Neuronal stem cell (in vitro differentiated cells): Measurements from ENCODE around the gene HS6ST1.
A peak's percentile ranks its signal among the peaks of the same experiment; 100 is the strongest.

Experiments
- DNase-seq: peaks from one replicate; pipeline ENCODE4 v3.0.0-alpha.2; 2013; ENCODE audit warnings: low spot score
- H2AFZ ChIP-seq: one replicate; pipeline ENCODE4 v1.6.1; 2013; ENCODE audit warnings: mild to moderate bottlenecking, low read length, inconsistent platforms
- H2AK5ac ChIP-seq: 2 replicates; pipeline ENCODE4 v1.6.1; 2013; ENCODE audit warnings: low read depth, mild to moderate bottlenecking, inconsistent platforms, low read length, moderate library complexity, mixed read lengths
- H2BK120ac ChIP-seq: 2 replicates; pipeline ENCODE4 v1.6.1; 2013; ENCODE audit warnings: low read depth, mild to moderate bottlenecking, inconsistent platforms, low read length, moderate library complexity, mixed read lengths
- H2BK12ac ChIP-seq: one replicate; pipeline ENCODE4 v1.6.1; 2013; ENCODE audit warnings: low read length, inconsistent platforms
- H2BK15ac ChIP-seq: 2 replicates; pipeline ENCODE4 v1.6.1; 2013; ENCODE audit warnings: mild to moderate bottlenecking, low read length, inconsistent platforms, mixed read lengths
- H2BK5ac ChIP-seq: one replicate; pipeline ENCODE4 v1.6.1; 2013; ENCODE audit warnings: inconsistent platforms, mild to moderate bottlenecking, low read length, moderate library complexity
- H3K14ac ChIP-seq: one replicate; pipeline ENCODE4 v1.6.1; 2013; ENCODE audit warnings: low read length, inconsistent platforms
- H3K18ac ChIP-seq: 2 replicates; pipeline ENCODE4 v1.6.1; 2013; ENCODE audit warnings: low read length, inconsistent platforms
- H3K23ac ChIP-seq: 2 replicates; pipeline ENCODE4 v1.6.1; 2013; ENCODE audit warnings: low read depth, mild to moderate bottlenecking, mixed read lengths, low read length, inconsistent platforms; ENCODE audit not compliant: poor library complexity
- H3K27ac ChIP-seq: replicated peaks from 3 replicates; pipeline ENCODE4 v1.5.1; 2013; ENCODE audit warnings: low read length, inconsistent platforms
- H3K27me3 ChIP-seq, 3 experiments: 2 replicates each; pipeline ENCODE4 v1.6.1; 2013; ENCODE audit warnings: low read length in 3 of 3, mild to moderate bottlenecking in 2 of 3, inconsistent platforms in 1 of 3, low read depth in 1 of 3, mixed read lengths in 1 of 3, moderate library complexity in 1 of 3; ENCODE audit not compliant: control insufficient read depth in 3 of 3, insufficient read depth in 3 of 3
- H3K36me3 ChIP-seq, 2 donors: replicated peaks in 1 of 2; 2 replicates each; pipeline ENCODE4 v1.6.1; 2013; ENCODE audit warnings: low read length in 2 of 2; ENCODE audit not compliant: control insufficient read depth in 2 of 2, insufficient read depth in 2 of 2
- H3K4ac ChIP-seq: 2 replicates; pipeline ENCODE4 v1.6.1; 2013; ENCODE audit warnings: inconsistent platforms, mild to moderate bottlenecking, low read length, moderate library complexity
- H3K4me1 ChIP-seq, 2 donors: 1 replicate in 1 of 2; 2 replicates in 1 of 2; pipeline ENCODE4 v1.6.1; 2013; ENCODE audit warnings: low read length in 2 of 2, low read depth in 1 of 2; ENCODE audit not compliant: control insufficient read depth in 2 of 2, insufficient read depth in 1 of 2
- H3K4me2 ChIP-seq: one replicate; pipeline ENCODE4 v1.6.1; 2013; ENCODE audit warnings: mild to moderate bottlenecking, low read length, inconsistent platforms; ENCODE audit not compliant: insufficient read depth, poor library complexity, severe bottlenecking
- H3K4me3 ChIP-seq, 2 donors: 2 replicates each; pipeline ENCODE4 v1.5.1; 2013; ENCODE audit warnings: low read length in 2 of 2, mild to moderate bottlenecking in 2 of 2, inconsistent platforms in 1 of 2, moderate library complexity in 1 of 2
- H3K79me1 ChIP-seq: one replicate; pipeline ENCODE4 v1.6.1; 2013; ENCODE audit warnings: low read depth, mild to moderate bottlenecking, inconsistent platforms, low read length, moderate library complexity
- H3K9ac ChIP-seq: one replicate; pipeline ENCODE4 v1.6.1; 2013; ENCODE audit warnings: mild to moderate bottlenecking, low read depth, low read length, inconsistent platforms; ENCODE audit not compliant: poor library complexity
- H3K9me3 ChIP-seq, 2 donors: replicated peaks in 1 of 2; 2 replicates each; pipeline versions ENCODE3 to v1.6.1; 2013; ENCODE audit warnings: low read length in 2 of 2, mild to moderate bottlenecking in 2 of 2, inconsistent platforms in 1 of 2, low read depth in 1 of 2, mixed read lengths in 1 of 2, moderate library complexity in 1 of 2; ENCODE audit not compliant: control insufficient read depth in 2 of 2, insufficient read depth in 1 of 2
- H4K8ac ChIP-seq: one replicate; pipeline ENCODE4 v1.6.1; 2013; ENCODE audit warnings: low read depth, mild to moderate bottlenecking, inconsistent platforms, low read length, moderate library complexity
- H4K91ac ChIP-seq: one replicate; pipeline ENCODE4 v1.6.1; 2013; ENCODE audit warnings: low read length, low read depth, mild to moderate bottlenecking, inconsistent platforms; ENCODE audit not compliant: poor library complexity
- WGBS, 2 donors: extraction: QIAGEN DNeasy Blood & Tissue Kit; methylation state at CpG; one replicate each; pipeline ENCODE4 v1.1.7; 2013; ENCODE audit warnings: missing lambda C conversion rate in 2 of 2, mixed read lengths in 1 of 2; ENCODE audit not compliant: insufficient read length in 2 of 2, insufficient replicate concordance in 1 of 2; ENCODE audit errors: extremely low coverage in 2 of 2; 5-methylcytosine and 5-hydroxymethylcytosine counted together

The HS6ST1 gene

DNA sequence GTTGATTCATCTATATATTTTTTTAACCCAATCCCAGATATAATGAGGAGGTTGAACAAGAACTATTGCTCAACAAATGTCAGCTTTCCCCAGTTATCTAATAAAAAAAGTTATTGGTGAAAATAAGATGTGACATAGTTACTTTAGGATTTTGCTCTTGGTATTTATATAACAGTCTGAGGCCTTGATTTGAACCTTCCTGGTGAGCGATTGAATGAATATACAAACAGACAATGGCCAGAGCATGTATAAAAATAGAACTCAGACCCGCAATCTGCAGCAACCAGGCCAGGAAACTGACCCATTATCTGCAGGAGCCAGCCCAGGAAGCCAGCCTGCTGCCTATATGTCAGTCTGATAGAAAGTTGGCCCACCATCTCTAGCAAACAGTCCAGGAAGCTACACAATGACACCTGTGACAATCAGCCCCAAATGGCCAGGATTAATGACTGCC, 81.6 kb downstream of the HS6ST1 start:
- Histone ChIP-seq H2BK12ac (no peak overlapping the region), H3K9ac (no peak overlapping the region), H4K8ac (no peak overlapping the region), H2AK5ac (no peak overlapping the region), H3K4ac (no peak overlapping the region), H3K27me3 (peaks cover 2 to 10% (median 6%) of the 10 kb centered on the region in 3 experiments), H3K18ac (no peak overlapping the region), H3K79me1 (peaks cover 4% of the 10 kb centered on the region), H3K4me1 (peaks cover 0 to 7% of the 10 kb centered on the region in 2 donors), H3K23ac (no peak overlapping the region), H3K9me3 (no peaks in the 10 kb centered on the region), H3K4me2 (no peak overlapping the region), H2BK5ac (no peak overlapping the region), H4K91ac (no peak overlapping the region), H2BK15ac (no peak overlapping the region), H3K4me3 (no peak overlapping the region), H2AFZ (no peak overlapping the region), H2BK120ac (no peak overlapping the region), H3K27ac (no peak overlapping the region), H3K36me3 (no peaks in the 10 kb centered on the region), H3K14ac (no peak overlapping the region)
- no peak for DNase-seq
- WGBS, 2 donors = no CpG with 5 or more reads among the region's 2 CpGs

DNA sequence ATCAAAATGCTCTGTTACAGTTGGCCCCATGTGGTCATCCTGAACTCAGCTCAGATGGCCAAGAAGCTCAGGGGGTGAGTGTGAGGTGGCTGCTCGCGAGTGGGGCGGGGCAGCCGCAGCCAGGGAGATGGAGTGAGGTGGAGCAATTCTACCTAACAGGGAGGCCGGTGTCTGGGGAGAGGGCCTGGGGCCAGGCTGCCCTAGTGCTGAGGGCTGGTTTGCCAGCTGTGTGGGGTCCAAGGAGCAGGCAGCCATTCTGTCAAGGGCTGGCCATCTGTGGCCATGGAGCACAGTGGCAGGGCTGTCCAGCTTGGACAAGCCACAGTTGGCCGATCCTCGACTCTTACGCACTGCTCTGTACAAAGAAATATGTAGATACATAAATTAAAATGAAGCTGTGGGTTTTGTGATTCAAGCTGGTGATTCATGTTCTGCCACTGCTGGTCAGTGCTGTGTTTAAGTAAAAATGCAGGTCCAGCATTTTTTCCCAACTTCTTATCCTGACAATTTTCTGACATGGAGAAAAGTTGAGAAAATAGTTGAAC, 82.1 kb downstream of the HS6ST1 start:
- H3K4me1 ChIP-seq = peaks cover 0 to 5% of the 10 kb centered on the region in 2 donors
- peak overlapping the region; percentile 87 for H3K18ac ChIP-seq
- H2BK5ac ChIP-seq = no peak overlapping the region
- no CpG with 5 or more reads among the region's 8 CpGs for WGBS, 2 donors
- H3K4ac ChIP-seq = no peak overlapping the region
- H3K4me2 ChIP-seq = no peak overlapping the region
- DNase-seq = no peak
- no peaks in the 10 kb centered on the region for H3K36me3 ChIP-seq
- no peak overlapping the region for H4K91ac ChIP-seq
- no peak overlapping the region for H3K9ac ChIP-seq
- peaks cover 4% of the 10 kb centered on the region for H3K79me1 ChIP-seq
- no peak overlapping the region for H2BK12ac ChIP-seq
- no peak overlapping the region for H3K14ac ChIP-seq
- H2BK120ac ChIP-seq = no peak overlapping the region
- H2AFZ ChIP-seq = no peak overlapping the region
- H2BK15ac ChIP-seq = no peak overlapping the region
- peak overlapping the region; percentile 83 for H3K23ac ChIP-seq
- peak overlapping the region; percentile 20 for H2AK5ac ChIP-seq
- H4K8ac ChIP-seq = no peak overlapping the region
- no peaks in the 10 kb centered on the region for H3K9me3 ChIP-seq
- H3K27ac ChIP-seq = no peak overlapping the region
- no peak overlapping the region for H3K4me3 ChIP-seq
- peaks cover 2 to 10% (median 6%) of the 10 kb centered on the region in 3 experiments for H3K27me3 ChIP-seq

DNA sequence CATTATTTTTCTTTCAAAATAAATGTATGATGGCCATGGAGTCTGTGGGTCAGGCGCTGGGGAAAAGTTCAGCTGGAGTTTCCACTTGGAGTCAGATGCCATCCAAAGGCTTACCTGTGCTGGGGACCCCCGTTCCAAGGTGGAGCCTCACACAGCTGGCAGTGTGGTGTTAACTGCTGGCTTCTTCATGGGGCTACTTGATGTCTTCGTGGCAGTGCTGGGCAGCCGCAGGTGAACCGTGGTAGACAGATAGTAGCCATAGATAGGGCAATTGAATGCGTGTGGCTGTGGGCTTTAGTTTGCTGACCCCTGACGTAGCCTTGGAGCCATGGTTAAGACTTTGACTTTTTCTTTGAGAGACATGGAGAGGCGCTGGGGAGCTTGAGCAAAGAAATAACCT, 83.1 kb downstream of the HS6ST1 start:
- Histone ChIP-seq H3K4me2 (no peak overlapping the region), H3K23ac (no peak overlapping the region), H3K27me3 (peaks cover 2 to 10% (median 6%) of the 10 kb centered on the region in 3 experiments), H3K36me3 (no peaks in the 10 kb centered on the region), H2BK120ac (no peak overlapping the region), H2AK5ac (peak overlapping the region; percentile 61), H4K8ac (no peak overlapping the region), H2AFZ (no peak overlapping the region), H2BK5ac (no peak overlapping the region), H3K79me1 (peaks cover 4% of the 10 kb centered on the region), H2BK12ac (no peak overlapping the region), H3K9me3 (no peaks in the 10 kb centered on the region), H3K4me3 (no peak overlapping the region), H3K27ac (no peak overlapping the region), H4K91ac (no peak overlapping the region), H3K9ac (no peak overlapping the region), H3K14ac (peak overlapping the region; percentile 56), H3K4me1 (peaks cover 0 to 5% of the 10 kb centered on the region in 2 donors), H2BK15ac (no peak overlapping the region), H3K18ac (no peak overlapping the region), H3K4ac (no peak overlapping the region)
- DNase-seq = no peak
- WGBS, 2 donors = no CpG with 5 or more reads among the region's 8 CpGs

- no peak for DNase-seq
- WGBS, 2 donors = no CpG with 5 or more reads among the region's 5 CpGs
- H3K27ac ChIP-seq = no peak overlapping the region
These were observed 84.1 kb downstream of the HS6ST1 start for GRCh38 chr2:128234613-128235012.

More at GRCh38 chr2:128234613-128235012, 84.1 kb downstream of the HS6ST1 start:
- Histone ChIP-seq H3K18ac (no peak overlapping the region), H3K36me3 (no peaks in the 10 kb centered on the region), H3K9ac (no peak overlapping the region), H2BK15ac (no peak overlapping the region), H2AFZ (no peak overlapping the region), H3K14ac (peak overlapping the region; percentile 38), H3K4ac (no peak overlapping the region), H3K4me3 (peak overlapping the region in 1 of 2 donors; percentile 38), H4K91ac (no peak overlapping the region), H3K23ac (no peak overlapping the region), H2BK5ac (no peak overlapping the region), H3K4me2 (no peak overlapping the region), H2BK120ac (no peak overlapping the region), H3K9me3 (no peaks in the 10 kb centered on the region), H2AK5ac (no peak overlapping the region), H3K4me1 (peaks cover 0 to 5% of the 10 kb centered on the region in 2 donors), H2BK12ac (no peak overlapping the region), H3K79me1 (peaks cover 4% of the 10 kb centered on the region), H4K8ac (no peak overlapping the region), H3K27me3 (peaks cover 2 to 10% (median 6%) of the 10 kb centered on the region in 3 experiments)
